Lung (tissue), 12 donors: Measurements from ENCODE around the gene EVI5L. TPM values are rescaled to one million over a fixed set of nuclear protein-coding genes. Genes with fewer than 3 reads are reported as not detected.

Experiments used
- ATAC-seq: fragments of 200-7000 bp; cut with Tn5 transposase; one replicate; pipeline ENCODE4 v1.9.1; 2020; ENCODE audit warnings: moderate number of reproducible peaks; ENCODE audit not compliant: insufficient read depth, low FRiP score
- DNase-seq, 3 donors: peaks; one replicate each; pipeline ENCODE4 v3.0.0-alpha.2; 2013 to 2017
- H3K27ac ChIP-seq, 2 donors: one replicate each; pipeline ENCODE4 v1.5.1; 2013; ENCODE audit warnings: mild to moderate bottlenecking in 2 of 2, moderate library complexity in 2 of 2, control low read depth in 1 of 2, inconsistent platforms in 1 of 2, low read depth in 1 of 2, low read length in 1 of 2
- H3K27me3 ChIP-seq, 3 donors: one replicate each; pipeline ENCODE4 v1.5.1; 2013; ENCODE audit warnings: low read length in 2 of 3; ENCODE audit not compliant: control insufficient read depth in 3 of 3, insufficient read depth in 3 of 3
- H3K36me3 ChIP-seq, 4 donors: one replicate each; pipeline ENCODE4 v1.5.1; 2013; ENCODE audit warnings: low read length in 4 of 4, mild to moderate bottlenecking in 1 of 4, moderate library complexity in 1 of 4; ENCODE audit not compliant: control insufficient read depth in 4 of 4, insufficient read depth in 4 of 4
- H3K4me1 ChIP-seq, 5 donors: one replicate each; pipeline ENCODE4 v1.5.1; 2013; ENCODE audit warnings: low read length in 5 of 5, mild to moderate bottlenecking in 2 of 5, moderate library complexity in 1 of 5; ENCODE audit not compliant: control insufficient read depth in 5 of 5, insufficient read depth in 5 of 5
- H3K4me3 ChIP-seq: one replicate; pipeline ENCODE4 v1.5.1; 2013; ENCODE audit warnings: mild to moderate bottlenecking, control low read depth, moderate library complexity
- H3K9ac ChIP-seq, 2 donors: one replicate each; pipeline ENCODE4 v1.5.1; 2013; ENCODE audit warnings: low read length in 2 of 2, control low read depth in 1 of 2; ENCODE audit not compliant: insufficient read depth in 1 of 2
- H3K9me3 ChIP-seq, 4 donors: one replicate each; pipeline ENCODE4 v1.5.1; 2013; ENCODE audit warnings: low read length in 3 of 4, mild to moderate bottlenecking in 1 of 4, moderate library complexity in 1 of 4; ENCODE audit not compliant: control insufficient read depth in 4 of 4, insufficient read depth in 3 of 4
- WGBS, 2 donors: extraction: QIAGEN DNeasy Blood & Tissue Kit; methylation state at CpG; one replicate each; pipeline ENCODE4 v1.1.7; 2013; 5-methylcytosine and 5-hydroxymethylcytosine counted together
- polyA plus RNA-seq, 2 donors: library from polyadenylated mRNA; stranded (reverse); fragments of 200-250 nt; gene quantifications; one replicate each; pipeline ENCODE4 v1.2.1, GENCODE V29; 2013
- total RNA-seq, 2 donors: library from RNA; depleted of rRNA in 1 of 2; stranded (reverse); fragments of >200 nt in 1 of 2; gene quantifications; one replicate each; pipeline ENCODE4 v1.2.1, GENCODE V29; 2014 to 2021
- TF ChIP-seq, protein P1 (sequence below): IDR thresholded peaks from 2 replicates; pipeline ENCODE4 v1.5.1; 2012; ENCODE audit warnings: mild to moderate bottlenecking; ENCODE audit errors: control extremely low read depth, extremely low read depth
- donor health status: control.
- donor health status: control.
- donor health status: Bipolar disorder and iron deficiency.
- donor health status: healthy.
- donor health status: DM: yes; HTN: yes; CAD: no.

Gene EVI5L
- total and polyA plus RNA-seq, 4 donors, result 10.7 to 18.6 (median 12.6) TPM

- TF ChIP-seq, protein P1, sequence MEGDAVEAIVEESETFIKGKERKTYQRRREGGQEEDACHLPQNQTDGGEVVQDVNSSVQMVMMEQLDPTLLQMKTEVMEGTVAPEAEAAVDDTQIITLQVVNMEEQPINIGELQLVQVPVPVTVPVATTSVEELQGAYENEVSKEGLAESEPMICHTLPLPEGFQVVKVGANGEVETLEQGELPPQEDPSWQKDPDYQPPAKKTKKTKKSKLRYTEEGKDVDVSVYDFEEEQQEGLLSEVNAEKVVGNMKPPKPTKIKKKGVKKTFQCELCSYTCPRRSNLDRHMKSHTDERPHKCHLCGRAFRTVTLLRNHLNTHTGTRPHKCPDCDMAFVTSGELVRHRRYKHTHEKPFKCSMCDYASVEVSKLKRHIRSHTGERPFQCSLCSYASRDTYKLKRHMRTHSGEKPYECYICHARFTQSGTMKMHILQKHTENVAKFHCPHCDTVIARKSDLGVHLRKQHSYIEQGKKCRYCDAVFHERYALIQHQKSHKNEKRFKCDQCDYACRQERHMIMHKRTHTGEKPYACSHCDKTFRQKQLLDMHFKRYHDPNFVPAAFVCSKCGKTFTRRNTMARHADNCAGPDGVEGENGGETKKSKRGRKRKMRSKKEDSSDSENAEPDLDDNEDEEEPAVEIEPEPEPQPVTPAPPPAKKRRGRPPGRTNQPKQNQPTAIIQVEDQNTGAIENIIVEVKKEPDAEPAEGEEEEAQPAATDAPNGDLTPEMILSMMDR, result no peak
- ATAC-seq (no peak), DNase-seq (no peak)
- Histone ChIP-seq H3K4me1 (peaks cover 0 to 6% (median 0%) of the 10 kb centered on the region in 5 donors), H3K27me3 (peaks cover 0 to 26% (median 20%) of the 10 kb centered on the region in 3 donors), H3K9me3 (peaks cover 0 to 2% (median 0%) of the 10 kb centered on the region in 4 donors), H3K4me3 (no peak overlapping the region), H3K27ac (no peak overlapping the region), H3K36me3 (no peaks in the 10 kb centered on the region), H3K9ac (no peak overlapping the region)
- WGBS, 2 donors, result 4% methylated on average over 56 to 67 of the region's 67 CpGs
Observed at GRCh38 chr19:7788178-7788932, 41.7 kb upstream of the EVI5L start.

- H3K27me3 ChIP-seq, result peaks cover 0 to 23% (median 20%) of the 10 kb centered on the region in 3 donors
- ATAC-seq, result no peak
Observed at GRCh38 chr19:7788933-7789323, 41.1 kb upstream of the EVI5L start.

GRCh38 chr19:7789447-7789846 lies 40.6 kb upstream of the EVI5L start:
- H3K36me3 ChIP-seq, result no peaks in the 10 kb centered on the region
- no peak for DNase-seq
- no peak overlapping the region for H3K27ac ChIP-seq
- H3K9me3 ChIP-seq, result peaks cover 0 to 2% (median 0%) of the 10 kb centered on the region in 4 donors
- ATAC-seq, result no peak
- H3K4me1 ChIP-seq, result peaks cover 0 to 6% (median 0%) of the 10 kb centered on the region in 5 donors
- peak overlapping the region; percentile 3 for H3K4me3 ChIP-seq
- H3K27me3 ChIP-seq, result peaks cover 0 to 23% (median 20%) of the 10 kb centered on the region in 3 donors
- H3K9ac ChIP-seq, result no peak overlapping the region
- TF ChIP-seq, protein P1, result no peak
- 13 to 17% methylated on average over 28 to 31 of the region's 31 CpGs for WGBS, 2 donors

More at GRCh38 chr19:7788933-7789323, 41.1 kb upstream of the EVI5L start:
- no peak for DNase-seq
- TF ChIP-seq, protein P1, result no peak
- 2 to 4% methylated on average over 20 to 23 of the region's 23 CpGs for WGBS, 2 donors
- H3K27ac ChIP-seq, result no peak overlapping the region
- peaks cover 0 to 2% (median 0%) of the 10 kb centered on the region in 4 donors for H3K9me3 ChIP-seq
- H3K9ac ChIP-seq, result no peak overlapping the region
- peaks cover 0 to 6% (median 0%) of the 10 kb centered on the region in 5 donors for H3K4me1 ChIP-seq
- peak overlapping the region; percentile 3 for H3K4me3 ChIP-seq
- H3K36me3 ChIP-seq, result no peaks in the 10 kb centered on the region
